ENCODE results near the gene CFAP46. TPM values are rescaled to one million over a fixed set of nuclear protein-coding genes. Genes with fewer than 3 reads are reported as not detected.

Gene CFAP46
- total and polyA plus RNA-seq, 2 of the 4 experiments (the other 2 are of a cell fraction), result 1.3 to 1.8 TPM

DNA sequence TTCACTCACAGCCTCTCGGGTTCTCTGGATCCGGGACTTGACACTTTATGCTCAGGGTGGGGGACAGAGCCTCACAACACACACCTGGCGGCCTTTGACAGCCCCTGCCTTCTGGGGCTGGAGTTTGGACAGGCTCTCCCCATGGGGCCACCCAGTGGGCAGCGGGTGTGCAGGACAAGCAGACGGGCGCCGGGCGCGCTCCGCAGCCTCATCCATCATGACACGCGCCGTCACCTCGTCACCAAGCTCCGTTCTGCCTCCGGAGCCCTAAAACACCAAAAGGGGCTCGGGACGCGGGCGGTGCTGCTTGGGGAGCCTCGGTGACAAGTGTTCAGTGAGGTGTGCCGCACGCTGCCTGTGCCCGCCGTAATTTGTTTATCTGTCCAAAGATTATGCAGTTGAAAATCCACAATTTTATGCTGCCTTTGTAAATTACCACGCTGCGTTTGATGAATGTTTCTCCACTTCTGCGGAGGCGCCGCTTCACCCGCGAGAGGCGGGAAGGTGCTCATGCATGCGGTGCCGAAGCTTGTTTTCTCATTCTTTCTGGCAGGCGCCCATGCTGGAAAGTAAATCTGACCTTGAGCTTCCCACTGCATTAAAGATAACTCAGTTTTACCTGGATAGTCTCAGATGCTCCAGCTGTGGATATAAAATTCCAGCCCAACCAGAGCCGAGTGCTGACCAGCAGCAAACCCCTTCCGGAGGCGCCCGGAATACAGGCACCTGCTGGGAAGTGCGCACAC is 162.6 kb downstream of the CFAP46 start:
- Histone ChIP-seq H3K4me2 (ENCODE audit: low read depth, low read length) (no peak overlapping the region), H3K9ac (ENCODE audit: low read depth, low read length) (no peak overlapping the region), H3K14ac (replicated peaks; ENCODE audit: low read depth, low read length) (no peak overlapping the region), H2BK5ac (ENCODE audit: low read depth, low read length, poor library complexity, severe bottlenecking) (no peak overlapping the region), H3K79me1 (ENCODE audit: low read depth in 1 of 2, low read length in 2 of 2) (no peaks in the 10 kb centered on the region), H2AK5ac (ENCODE audit: low read depth, low read length) (no peak overlapping the region), H3K4ac (ENCODE audit: low read depth, low read length) (no peak overlapping the region), H2BK120ac (ENCODE audit: low read depth, low read length) (no peak overlapping the region), H2AK9ac (replicated peaks; ENCODE audit: low read depth, low read length, poor library complexity) (no peak overlapping the region), H3K27me3 (ENCODE audit: control insufficient read depth, insufficient read depth, low read length) (peaks cover 16% of the 10 kb centered on the region), H3K56ac (ENCODE audit: extremely low read depth, insufficient read depth, low read length) (no peak overlapping the region), H3K18ac (ENCODE audit: low read depth, low read length) (no peak overlapping the region), H3K4me1 (ENCODE audit: control insufficient read depth, insufficient read depth, low read length) (no peaks in the 10 kb centered on the region), H3K27ac (ENCODE audit: insufficient read depth, low read length) (no peak overlapping the region), H2AFZ (replicated peaks; ENCODE audit: low read length, poor library complexity) (no peak overlapping the region), H3K9me3 (ENCODE audit: control insufficient read depth, insufficient read depth, low read length) (peaks cover 5% of the 10 kb centered on the region; the same call in 1 of the 2 replicates), H4K91ac (ENCODE audit: insufficient read depth, low read depth, low read length) (no peak overlapping the region), H2BK20ac (ENCODE audit: low read depth, low read length) (no peak overlapping the region), H3K36me3 (ENCODE audit: control insufficient read depth, insufficient read depth, low read length) (peaks cover 8% of the 10 kb centered on the region), H4K5ac (ENCODE audit: low read depth, low read length) (no peak overlapping the region), H4K8ac (ENCODE audit: low read depth in 2 of 2, low read length in 2 of 2) (no peak overlapping the region), H3K4me3 (ENCODE audit: insufficient read depth, low read depth, low read length) (no peak overlapping the region), H4K20me1 (ENCODE audit: insufficient read depth, low read length) (peaks cover 3% of the 10 kb centered on the region; the same call in 1 of the 2 replicates), H3K9me1 (ENCODE audit: insufficient read depth, low read length) (no peaks in the 10 kb centered on the region), H3K23ac (ENCODE audit: low read depth, low read length) (no peak overlapping the region), H2BK15ac (ENCODE audit: low read depth, low read length) (no peak overlapping the region)
- dilution Hi-C loops (cut with HindIII; ENCODE audit: low sequenced_read_pairs, unreplicated experiment), result no loop called here
- ChIA-PET POLR2A (ENCODE audit: unreplicated experiment) (no interaction called here), CTCF (no interaction called here)
- in situ Hi-C loops (cut with MboI; ENCODE audit: low sequenced_read_pairs), result loop anchor here (10.0 kb wide), 1 partner anchor 125 kb away; no protein-coding TSS in a partner anchor
- ATAC-seq (ENCODE audit: low read depth) (no peak), DNase-seq (no peak)
- 92% methylated on average over 33 of the region's 41 CpGs; no CpG with 5 or more reads in 1 of the 2 experiments for WGBS, 2 experiments (ENCODE audit: extremely low coverage in 2 of 2, insufficient read length in 1 of 2)
- no TSS peak for BruUV-seq (replicated peaks)
- intact Hi-C loops (cut with micrococcal nuclease), result no loop called here
- TF ChIP-seq, protein P1, sequence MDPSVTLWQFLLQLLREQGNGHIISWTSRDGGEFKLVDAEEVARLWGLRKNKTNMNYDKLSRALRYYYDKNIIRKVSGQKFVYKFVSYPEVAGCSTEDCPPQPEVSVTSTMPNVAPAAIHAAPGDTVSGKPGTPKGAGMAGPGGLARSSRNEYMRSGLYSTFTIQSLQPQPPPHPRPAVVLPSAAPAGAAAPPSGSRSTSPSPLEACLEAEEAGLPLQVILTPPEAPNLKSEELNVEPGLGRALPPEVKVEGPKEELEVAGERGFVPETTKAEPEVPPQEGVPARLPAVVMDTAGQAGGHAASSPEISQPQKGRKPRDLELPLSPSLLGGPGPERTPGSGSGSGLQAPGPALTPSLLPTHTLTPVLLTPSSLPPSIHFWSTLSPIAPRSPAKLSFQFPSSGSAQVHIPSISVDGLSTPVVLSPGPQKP (IDR thresholded peaks at IDR 0.05; ENCODE audit: borderline replicate concordance, low read depth, low read length), result no peak
- TF ChIP-seq, protein P2, sequence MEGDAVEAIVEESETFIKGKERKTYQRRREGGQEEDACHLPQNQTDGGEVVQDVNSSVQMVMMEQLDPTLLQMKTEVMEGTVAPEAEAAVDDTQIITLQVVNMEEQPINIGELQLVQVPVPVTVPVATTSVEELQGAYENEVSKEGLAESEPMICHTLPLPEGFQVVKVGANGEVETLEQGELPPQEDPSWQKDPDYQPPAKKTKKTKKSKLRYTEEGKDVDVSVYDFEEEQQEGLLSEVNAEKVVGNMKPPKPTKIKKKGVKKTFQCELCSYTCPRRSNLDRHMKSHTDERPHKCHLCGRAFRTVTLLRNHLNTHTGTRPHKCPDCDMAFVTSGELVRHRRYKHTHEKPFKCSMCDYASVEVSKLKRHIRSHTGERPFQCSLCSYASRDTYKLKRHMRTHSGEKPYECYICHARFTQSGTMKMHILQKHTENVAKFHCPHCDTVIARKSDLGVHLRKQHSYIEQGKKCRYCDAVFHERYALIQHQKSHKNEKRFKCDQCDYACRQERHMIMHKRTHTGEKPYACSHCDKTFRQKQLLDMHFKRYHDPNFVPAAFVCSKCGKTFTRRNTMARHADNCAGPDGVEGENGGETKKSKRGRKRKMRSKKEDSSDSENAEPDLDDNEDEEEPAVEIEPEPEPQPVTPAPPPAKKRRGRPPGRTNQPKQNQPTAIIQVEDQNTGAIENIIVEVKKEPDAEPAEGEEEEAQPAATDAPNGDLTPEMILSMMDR (conservative IDR thresholded peaks at IDR 0.05; ENCODE audit: low read depth, low read length), result no peak
- TF ChIP-seq RFX5 (IDR thresholded peaks at IDR 0.05; ENCODE audit: low read depth, low read length) (no peak), NFE2L2 (IDR thresholded peaks at IDR 0.05; ENCODE audit: low read depth, low read length) (no peak), FOS (IDR thresholded peaks at IDR 0.05; ENCODE audit: low read depth, low read length) (no peak), MAZ (IDR thresholded peaks at IDR 0.05; ENCODE audit: borderline replicate concordance, low read depth, low read length) (no peak), CHD1 (IDR thresholded peaks at IDR 0.05; ENCODE audit: low read depth, low read length) (no peak), MXI1 (IDR thresholded peaks at IDR 0.05; ENCODE audit: borderline replicate concordance, low read depth, low read length) (no peak), CEBPB (IDR thresholded peaks at IDR 0.05; ENCODE audit: low read depth, low read length) (no peak), RAD21 (IDR thresholded peaks at IDR 0.05; ENCODE audit: low read length) (no peak), SMC3 (IDR thresholded peaks at IDR 0.05; ENCODE audit: low read depth, low read length) (no peak), POLR2A (IDR thresholded peaks at IDR 0.05; ENCODE audit: low read depth, low read length) (no peak), RCOR1 (IDR thresholded peaks at IDR 0.05; ENCODE audit: insufficient replicate concordance, low read length) (no peak), BHLHE40 (IDR thresholded peaks at IDR 0.05; ENCODE audit: low read depth, low read length) (no peak)
